ENCODE data around the gene SORBS2.

Gene SORBS2

DNA sequence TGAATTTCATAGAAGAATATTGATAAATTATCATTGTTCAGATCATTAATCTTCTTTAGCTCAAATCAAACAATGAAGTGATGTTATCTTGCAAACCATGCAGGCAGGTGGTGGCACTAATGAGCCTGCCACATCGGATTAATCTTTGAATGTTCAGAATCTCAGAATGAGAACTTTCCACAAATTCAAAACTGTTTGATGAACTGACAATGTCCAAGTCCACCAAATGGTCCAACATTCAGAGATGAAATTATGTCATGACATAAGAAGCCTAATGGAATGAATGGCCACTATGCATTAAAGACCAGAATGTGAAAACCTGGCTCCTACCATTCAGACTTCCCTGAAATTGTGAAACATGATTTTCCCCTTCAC, 67.5 kb downstream of the SORBS2 start:
- no peak for ATAC-seq
- TF ChIP-seq SNAI2 (CRISPR knock-in tag; IDR thresholded peaks at IDR 0.05) (no peak), TCF4 (CRISPR knock-in tag; IDR thresholded peaks at IDR 0.05; ENCODE audit: borderline replicate concordance) (no peak), BACH2 (CRISPR knock-in tag; IDR thresholded peaks at IDR 0.05; ENCODE audit: borderline replicate concordance) (no peak), GLIS3 (CRISPR knock-in tag; IDR thresholded peaks at IDR 0.05) (no peak)

DNA sequence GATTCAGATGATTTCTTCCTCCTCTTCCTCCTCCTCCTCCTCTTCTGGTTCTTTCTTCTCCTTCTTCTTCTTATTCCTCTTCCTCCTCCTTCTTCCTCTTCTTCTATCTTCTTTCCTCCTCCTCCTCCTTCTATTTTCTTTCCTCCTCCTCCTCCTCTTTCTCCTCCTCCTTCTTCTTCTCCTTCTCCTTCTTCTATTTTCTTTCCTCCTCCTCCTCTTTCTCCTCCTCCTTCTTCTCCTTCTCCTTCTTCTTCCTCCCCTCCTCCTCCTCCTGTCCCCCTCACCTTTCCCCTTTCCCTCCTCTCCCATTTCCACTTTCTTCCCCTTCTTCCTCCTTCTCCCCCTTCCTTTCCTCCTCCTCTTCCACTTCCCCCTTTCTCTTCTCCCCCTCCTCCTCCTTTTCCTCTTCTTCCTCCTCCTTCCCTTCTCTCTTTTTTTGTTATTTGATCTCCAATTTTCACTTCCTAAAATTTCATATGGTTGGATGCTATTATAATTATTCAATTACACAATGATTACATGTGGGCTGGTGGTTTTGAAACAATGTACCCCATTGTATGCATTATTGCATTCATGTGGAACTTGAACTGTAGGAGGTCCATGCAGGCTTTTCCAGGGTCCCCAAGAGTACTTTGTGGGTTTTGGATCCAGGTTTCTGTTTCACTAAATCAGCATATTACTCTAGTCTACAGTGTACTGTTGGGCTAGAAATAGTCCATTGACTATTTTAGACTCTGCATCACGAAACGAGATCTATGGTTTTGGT, 68.1 kb downstream of the SORBS2 start:
- TF ChIP-seq ZNF8 (CRISPR knock-in tag; IDR thresholded peaks at IDR 0.05) = no peak
- TF ChIP-seq ZC3H10 (CRISPR knock-in tag; IDR thresholded peaks at IDR 0.05) = no peak
- TF ChIP-seq, protein P1, sequence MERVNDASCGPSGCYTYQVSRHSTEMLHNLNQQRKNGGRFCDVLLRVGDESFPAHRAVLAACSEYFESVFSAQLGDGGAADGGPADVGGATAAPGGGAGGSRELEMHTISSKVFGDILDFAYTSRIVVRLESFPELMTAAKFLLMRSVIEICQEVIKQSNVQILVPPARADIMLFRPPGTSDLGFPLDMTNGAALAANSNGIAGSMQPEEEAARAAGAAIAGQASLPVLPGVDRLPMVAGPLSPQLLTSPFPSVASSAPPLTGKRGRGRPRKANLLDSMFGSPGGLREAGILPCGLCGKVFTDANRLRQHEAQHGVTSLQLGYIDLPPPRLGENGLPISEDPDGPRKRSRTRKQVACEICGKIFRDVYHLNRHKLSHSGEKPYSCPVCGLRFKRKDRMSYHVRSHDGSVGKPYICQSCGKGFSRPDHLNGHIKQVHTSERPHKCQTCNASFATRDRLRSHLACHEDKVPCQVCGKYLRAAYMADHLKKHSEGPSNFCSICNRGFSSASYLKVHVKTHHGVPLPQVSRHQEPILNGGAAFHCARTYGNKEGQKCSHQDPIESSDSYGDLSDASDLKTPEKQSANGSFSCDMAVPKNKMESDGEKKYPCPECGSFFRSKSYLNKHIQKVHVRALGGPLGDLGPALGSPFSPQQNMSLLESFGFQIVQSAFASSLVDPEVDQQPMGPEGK (CRISPR knock-in tag; IDR thresholded peaks at IDR 0.05; ENCODE audit: borderline replicate concordance) = no peak
- no peak for TF ChIP-seq SNAI2 (CRISPR knock-in tag; IDR thresholded peaks at IDR 0.05)
- no peak for TF ChIP-seq ARNTL (CRISPR knock-in tag; IDR thresholded peaks at IDR 0.05; ENCODE audit: borderline replicate concordance, low read depth)
- no peak for TF ChIP-seq ZFP30 (CRISPR knock-in tag; IDR thresholded peaks at IDR 0.05)
- TF ChIP-seq CSDC2 (CRISPR knock-in tag; IDR thresholded peaks at IDR 0.05) = no peak
- no peak for TF ChIP-seq ZNF565 (CRISPR knock-in tag; conservative IDR thresholded peaks at IDR 0.05; ENCODE audit: low read depth)
- no peak for TF ChIP-seq RARB (CRISPR knock-in tag; IDR thresholded peaks at IDR 0.05)
- no peak for TF ChIP-seq TCF4 (CRISPR knock-in tag; IDR thresholded peaks at IDR 0.05; ENCODE audit: borderline replicate concordance)
- TF ChIP-seq, protein P2, sequence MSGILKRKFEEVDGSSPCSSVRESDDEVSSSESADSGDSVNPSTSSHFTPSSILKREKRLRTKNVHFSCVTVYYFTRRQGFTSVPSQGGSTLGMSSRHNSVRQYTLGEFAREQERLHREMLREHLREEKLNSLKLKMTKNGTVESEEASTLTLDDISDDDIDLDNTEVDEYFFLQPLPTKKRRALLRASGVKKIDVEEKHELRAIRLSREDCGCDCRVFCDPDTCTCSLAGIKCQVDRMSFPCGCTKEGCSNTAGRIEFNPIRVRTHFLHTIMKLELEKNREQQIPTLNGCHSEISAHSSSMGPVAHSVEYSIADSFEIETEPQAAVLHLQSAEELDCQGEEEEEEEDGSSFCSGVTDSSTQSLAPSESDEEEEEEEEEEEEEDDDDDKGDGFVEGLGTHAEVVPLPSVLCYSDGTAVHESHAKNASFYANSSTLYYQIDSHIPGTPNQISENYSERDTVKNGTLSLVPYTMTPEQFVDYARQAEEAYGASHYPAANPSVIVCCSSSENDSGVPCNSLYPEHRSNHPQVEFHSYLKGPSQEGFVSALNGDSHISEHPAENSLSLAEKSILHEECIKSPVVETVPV (CRISPR knock-in tag; IDR thresholded peaks at IDR 0.05) = no peak
- TF ChIP-seq ESRRG (CRISPR knock-in tag; IDR thresholded peaks at IDR 0.05) = no peak
- no peak for TF ChIP-seq BACH2 (CRISPR knock-in tag; IDR thresholded peaks at IDR 0.05; ENCODE audit: borderline replicate concordance)
- no peak for TF ChIP-seq TOX (CRISPR knock-in tag; IDR thresholded peaks at IDR 0.05; ENCODE audit: borderline replicate concordance)
- no peak for ATAC-seq

DNA sequence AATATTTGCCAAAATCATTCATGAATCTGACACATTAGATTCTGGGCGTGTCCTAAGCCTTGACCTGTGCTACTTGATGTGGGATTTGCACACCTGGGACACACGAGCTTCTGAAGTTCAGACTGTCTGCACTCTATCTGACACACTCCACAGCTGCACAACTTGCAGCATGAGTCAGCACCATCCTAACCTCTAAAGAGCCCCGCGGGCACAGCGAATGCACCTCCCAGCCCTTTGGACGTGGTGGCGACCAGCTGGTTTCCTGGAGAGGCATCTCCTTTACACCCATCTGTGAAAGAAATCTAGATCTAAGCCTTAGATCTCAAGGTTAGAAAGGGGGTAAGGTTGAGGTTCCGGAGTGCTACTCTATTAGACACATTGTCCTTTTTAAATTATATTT, 69.2 kb downstream of the SORBS2 start:
- TF ChIP-seq ZC3H10 (CRISPR knock-in tag; IDR thresholded peaks at IDR 0.05) = no peak
- ATAC-seq = no peak

DNA sequence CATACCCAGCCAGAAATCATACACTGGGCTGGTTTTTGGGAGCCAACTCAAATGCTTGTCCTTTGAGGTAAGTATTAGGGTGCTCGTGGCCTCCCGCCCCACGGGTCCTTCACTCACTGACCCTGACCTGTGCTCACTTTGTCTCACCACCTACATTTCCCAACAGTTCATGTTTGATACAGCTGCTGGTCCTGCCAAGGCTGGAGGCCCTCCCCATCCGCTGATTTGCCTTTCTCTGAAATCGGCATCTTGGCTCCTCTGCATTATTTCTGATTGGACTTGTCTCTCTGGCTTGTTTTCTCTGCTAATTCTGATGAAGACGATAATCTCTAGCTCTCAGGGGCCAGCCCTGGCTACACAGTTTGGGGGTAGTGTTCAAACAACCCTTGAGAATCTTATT, 70.2 kb downstream of the SORBS2 start:
- TF ChIP-seq, protein P2 (CRISPR knock-in tag; IDR thresholded peaks at IDR 0.05) = no peak
- TF ChIP-seq SNAI2 (CRISPR knock-in tag; IDR thresholded peaks at IDR 0.05) (no peak), GLIS3 (CRISPR knock-in tag; IDR thresholded peaks at IDR 0.05) (no peak), PPARA (CRISPR knock-in tag; IDR thresholded peaks at IDR 0.05; ENCODE audit: borderline replicate concordance) (no peak)
- no peak for ATAC-seq

DNA sequence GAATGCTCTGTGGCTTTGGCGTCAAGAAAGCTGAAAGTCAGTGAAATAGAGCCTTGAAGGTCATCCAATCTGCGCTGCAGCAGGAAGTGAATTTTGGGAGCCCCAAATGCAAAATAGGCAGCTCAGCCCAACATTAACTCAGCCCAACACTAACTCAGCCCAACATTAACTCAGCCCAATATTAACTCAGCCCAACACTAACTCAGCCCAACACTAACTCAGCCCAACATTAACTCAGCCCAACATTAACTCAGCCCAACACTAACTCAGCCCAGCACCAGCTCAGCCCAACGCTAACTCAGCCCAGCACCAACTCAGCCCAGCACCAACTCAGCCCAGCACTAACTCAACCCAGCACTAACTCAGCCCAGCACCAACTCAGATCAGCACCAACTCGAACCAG, 71.5 kb downstream of the SORBS2 start:
- ATAC-seq = no peak
- TF ChIP-seq BACH2 (CRISPR knock-in tag; IDR thresholded peaks at IDR 0.05; ENCODE audit: borderline replicate concordance) (no peak), SNAI2 (CRISPR knock-in tag; IDR thresholded peaks at IDR 0.05) (no peak)

DNA sequence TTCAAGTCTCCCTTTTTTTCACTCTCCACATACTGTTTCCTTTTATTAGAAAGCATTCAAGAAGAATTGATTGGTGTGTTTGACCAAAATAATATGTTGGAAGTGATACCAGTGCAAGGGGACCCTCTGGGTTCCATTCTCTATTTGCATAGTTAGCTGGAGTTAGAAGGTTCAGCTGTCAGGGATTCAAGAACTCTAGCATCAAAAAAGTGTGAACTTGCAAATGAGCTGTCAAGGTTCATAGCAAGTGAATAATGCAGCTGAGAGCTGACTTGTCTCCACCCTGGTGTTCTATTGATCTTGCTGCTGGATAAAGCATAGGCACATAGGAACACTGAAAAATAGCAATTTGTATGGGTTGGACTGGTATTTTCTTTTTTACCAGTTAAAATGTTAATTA, 73.2 kb downstream of the SORBS2 start:
- TF ChIP-seq, protein P1 (CRISPR knock-in tag; IDR thresholded peaks at IDR 0.05; ENCODE audit: borderline replicate concordance) = no peak
- TF ChIP-seq CSDC2 (CRISPR knock-in tag; IDR thresholded peaks at IDR 0.05) (no peak), SNAI2 (CRISPR knock-in tag; IDR thresholded peaks at IDR 0.05) (no peak), GLIS3 (CRISPR knock-in tag; IDR thresholded peaks at IDR 0.05) (no peak), ZFP30 (CRISPR knock-in tag; IDR thresholded peaks at IDR 0.05) (no peak), OSR1 (CRISPR knock-in tag; IDR thresholded peaks at IDR 0.05) (no peak), ZFP3 (CRISPR knock-in tag; IDR thresholded peaks at IDR 0.05) (no peak), ISL1 (CRISPR knock-in tag; IDR thresholded peaks at IDR 0.05) (no peak), ZNF8 (CRISPR knock-in tag; IDR thresholded peaks at IDR 0.05) (no peak), ZNF70 (CRISPR knock-in tag; IDR thresholded peaks at IDR 0.05) (no peak), BACH2 (CRISPR knock-in tag; IDR thresholded peaks at IDR 0.05; ENCODE audit: borderline replicate concordance) (no peak)
- TF ChIP-seq, protein P3, sequence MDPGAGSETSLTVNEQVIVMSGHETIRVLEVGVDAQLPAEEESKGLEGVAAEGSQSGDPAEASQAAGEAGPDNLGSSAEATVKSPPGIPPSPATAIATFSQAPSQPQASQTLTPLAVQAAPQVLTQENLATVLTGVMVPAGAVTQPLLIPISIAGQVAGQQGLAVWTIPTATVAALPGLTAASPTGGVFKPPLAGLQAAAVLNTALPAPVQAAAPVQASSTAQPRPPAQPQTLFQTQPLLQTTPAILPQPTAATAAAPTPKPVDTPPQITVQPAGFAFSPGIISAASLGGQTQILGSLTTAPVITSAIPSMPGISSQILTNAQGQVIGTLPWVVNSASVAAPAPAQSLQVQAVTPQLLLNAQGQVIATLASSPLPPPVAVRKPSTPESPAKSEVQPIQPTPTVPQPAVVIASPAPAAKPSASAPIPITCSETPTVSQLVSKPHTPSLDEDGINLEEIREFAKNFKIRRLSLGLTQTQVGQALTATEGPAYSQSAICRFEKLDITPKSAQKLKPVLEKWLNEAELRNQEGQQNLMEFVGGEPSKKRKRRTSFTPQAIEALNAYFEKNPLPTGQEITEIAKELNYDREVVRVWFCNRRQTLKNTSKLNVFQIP (CRISPR knock-in tag; IDR thresholded peaks at IDR 0.05; ENCODE audit: borderline replicate concordance, low read depth) = no peak
- TF ChIP-seq, protein P2 (CRISPR knock-in tag; IDR thresholded peaks at IDR 0.05) = no peak
- no peak for ATAC-seq

Measured in SK-N-SH treated with all-trans-retinoic acid at 6 μM for 48 hours (cell line).